Stimulated activated CD4-positive, alpha-beta T cell treated with anti-CD3 and anti-CD28 coated beads, Interleukin-2, amount 100 ng/mL, for 4 hours (primary cell): ENCODE measurements around the gene YBX2.
"Not testable (repeated sequence)": the region's sequence is repeated elsewhere in the genome, so short reads cannot be mapped to it uniquely, and the experiment has no call there.

Experiments
- DNase-seq: peaks from one replicate; pipeline ENCODE4 v3.0.0-alpha.2; 2020; ENCODE audit warnings: low read depth

The YBX2 gene

DNA sequence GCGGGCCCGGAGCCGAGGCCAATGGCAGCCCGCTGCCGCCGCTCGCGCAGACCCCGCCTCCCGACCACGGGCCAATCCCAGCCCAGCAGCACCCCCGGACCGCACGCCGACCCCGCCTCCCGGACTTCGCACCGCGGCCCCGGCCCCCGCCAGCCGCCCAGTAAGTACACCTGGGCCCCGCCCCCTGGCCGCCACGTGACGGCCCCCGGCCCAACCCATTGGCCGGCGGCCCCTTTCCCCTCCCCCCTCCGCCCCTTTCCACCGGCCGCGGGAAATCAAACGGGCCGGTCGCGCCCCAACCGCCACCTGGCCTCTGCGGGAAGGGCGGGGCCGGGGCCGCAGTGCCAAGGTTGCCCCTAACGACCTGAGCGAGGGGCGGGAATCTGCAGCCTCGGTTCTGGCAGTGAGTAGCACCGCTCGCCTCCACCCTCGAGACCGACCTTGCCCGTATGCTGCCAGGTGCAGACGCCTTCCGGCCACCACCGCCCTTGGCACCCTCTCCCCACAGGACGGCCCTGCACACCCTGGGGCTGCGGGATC is at the start of gene YBX2:
YBX2 (minus strand) TSS at position 26 of the 540 bp plus-strand sequence. CDS start 139 bp downstream, outside the sequence.
- peak; percentile 66 for DNase-seq

DNA sequence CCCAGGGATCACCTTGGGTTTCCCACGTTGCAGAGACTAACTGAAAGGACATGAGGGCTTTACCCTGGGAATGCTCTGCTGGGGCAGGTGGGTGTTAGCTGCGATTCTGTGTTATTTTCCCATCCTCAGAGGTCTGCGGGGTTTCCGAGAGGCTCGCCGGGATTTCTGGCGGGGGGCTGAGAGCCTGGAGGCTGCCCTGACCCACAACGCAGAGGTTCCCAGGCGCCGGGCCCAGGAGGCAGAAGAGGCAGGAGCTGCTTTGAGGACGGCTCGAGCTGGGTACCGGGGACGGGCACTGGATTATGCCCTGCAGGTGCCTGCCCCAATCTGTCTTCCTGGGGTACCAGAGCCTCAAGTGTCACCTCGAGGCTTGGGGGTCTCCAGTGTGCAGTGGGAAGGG is 48.8 kb upstream of the YBX2 start:
- DNase-seq, result no peak

DNA sequence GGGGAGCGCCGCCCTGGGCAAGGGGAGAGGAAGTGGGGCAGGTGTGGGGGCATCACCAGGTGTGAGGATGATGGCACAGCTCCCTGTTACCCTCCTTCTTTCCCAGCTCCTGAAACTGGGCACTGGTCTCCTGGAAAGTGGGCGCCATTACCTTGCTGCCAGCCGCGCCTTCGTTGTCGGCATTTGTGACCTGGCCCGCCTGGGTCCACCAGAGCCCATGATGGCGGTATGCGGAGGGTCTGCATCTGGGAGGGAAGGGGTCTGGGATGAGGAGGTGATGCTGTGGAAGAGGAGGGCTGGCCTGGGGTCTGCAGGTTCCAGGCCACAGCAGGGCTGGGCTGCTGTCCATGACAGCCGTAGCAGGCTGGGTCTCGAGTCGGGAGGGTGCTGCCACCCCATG is 47.4 kb upstream of the YBX2 start:
- no peak for DNase-seq

DNA sequence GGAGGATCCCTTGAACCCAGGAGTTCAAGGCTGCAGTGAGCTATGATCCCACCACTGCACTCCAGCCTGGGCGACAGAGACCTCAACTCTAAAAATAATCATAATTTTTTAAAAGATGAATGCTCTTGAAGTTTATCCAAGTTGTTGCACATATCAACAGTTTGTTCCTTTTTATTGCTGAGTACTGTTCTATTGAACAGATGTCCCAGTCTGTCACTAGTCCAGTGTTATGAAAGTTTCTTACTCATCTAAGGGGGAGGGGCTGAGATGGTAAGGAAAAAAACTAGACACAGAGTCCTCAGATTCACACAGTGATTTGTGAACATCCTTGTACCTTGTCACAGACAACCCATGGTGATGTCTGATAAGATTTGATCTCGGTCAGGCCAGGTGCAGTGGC is 45.7 kb upstream of the YBX2 start:
- no peak for DNase-seq

DNA sequence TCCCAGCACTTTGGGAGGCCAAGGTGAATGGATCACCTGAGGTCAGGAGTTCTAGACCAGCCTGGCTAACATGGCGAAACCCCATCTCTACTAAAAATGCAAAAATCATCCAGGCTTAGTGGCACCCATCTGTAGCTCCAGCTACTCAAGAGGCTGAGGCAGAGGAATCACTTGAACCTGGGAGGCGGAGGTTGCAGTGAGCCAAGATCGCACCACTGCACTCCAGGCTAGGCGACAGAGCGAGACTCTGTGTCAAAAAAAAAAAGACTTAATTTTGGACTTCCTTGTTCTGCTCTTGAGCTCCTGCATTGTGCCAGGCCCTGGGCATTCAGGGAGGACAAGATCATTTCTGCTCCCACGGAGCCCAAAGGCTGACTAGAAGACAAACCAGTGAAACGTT is 43.2 kb upstream of the YBX2 start:
- DNase-seq, result not testable (repeated sequence)

DNA sequence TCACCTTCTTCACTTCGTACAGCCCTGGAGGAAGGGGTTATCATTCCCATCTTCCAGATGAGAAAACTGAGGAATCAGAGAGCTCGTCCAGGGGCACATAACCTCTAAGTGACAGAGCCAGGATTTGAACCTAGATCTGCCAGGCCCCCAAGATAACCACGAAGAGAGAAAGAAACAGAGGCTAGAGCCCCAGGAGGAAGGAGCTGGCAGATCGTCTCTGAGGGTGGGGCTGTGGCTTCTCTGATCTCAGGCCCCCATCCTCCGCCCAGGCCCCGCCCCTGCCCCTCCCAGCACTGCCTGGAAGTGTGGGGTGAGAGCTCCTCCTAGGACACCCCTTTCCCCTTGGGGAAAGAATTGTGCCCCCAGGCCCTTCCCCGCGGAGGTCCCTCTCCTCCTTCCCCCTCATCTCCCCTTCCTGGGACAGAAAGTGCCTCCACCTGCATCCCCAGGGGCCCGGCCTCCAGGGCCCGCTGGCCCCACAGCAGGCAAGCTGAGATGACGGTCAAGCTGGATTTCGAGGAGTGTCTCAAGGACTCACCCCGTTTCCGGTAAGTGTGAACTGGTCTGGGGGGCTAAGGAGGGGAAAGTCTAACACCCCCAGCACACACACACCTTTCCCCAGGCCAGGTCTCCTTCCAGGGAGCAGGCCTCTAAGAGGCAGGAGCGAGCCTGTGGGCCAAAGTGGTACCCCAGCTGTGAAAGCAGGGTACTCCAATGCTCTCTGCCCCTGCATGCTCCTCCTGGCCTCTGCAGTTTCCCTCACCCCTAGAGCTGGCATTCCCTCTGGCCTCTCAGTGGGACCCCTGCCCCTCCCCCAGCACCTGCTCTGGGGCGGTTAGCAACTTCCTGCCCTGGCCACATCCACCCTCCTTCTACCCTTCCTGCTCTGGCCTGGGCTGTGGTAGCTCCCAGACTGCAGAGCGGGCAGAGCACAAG is 42.1 kb upstream of the YBX2 start, which contains the start of gene ACAP1:
ACAP1 (plus strand) TSS at position 290 of the 936 bp plus-strand sequence; CDS start at position 496, 206 bp downstream.
- DNase-seq, result peak; percentile 71

DNA sequence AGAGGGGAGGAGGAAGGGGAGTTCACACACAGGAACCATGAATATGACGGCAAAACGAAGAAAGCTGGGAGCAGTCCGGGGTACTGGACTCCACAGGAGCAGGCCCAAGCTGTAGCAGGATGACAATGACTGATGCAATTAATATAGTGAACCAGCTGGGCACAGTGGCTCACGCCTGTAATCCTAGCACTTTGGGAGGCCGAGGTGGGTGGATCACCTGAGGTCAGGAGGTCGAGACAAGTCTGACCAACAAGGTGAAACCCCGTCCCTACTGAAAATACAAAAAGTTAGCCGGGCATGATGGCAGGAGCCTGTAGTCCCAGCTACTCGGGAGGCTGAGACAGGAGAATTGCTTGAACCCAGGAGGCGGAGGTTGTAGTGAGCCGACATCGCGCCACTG is 41.3 kb upstream of the YBX2 start:
- DNase-seq, result not testable (repeated sequence)

DNA sequence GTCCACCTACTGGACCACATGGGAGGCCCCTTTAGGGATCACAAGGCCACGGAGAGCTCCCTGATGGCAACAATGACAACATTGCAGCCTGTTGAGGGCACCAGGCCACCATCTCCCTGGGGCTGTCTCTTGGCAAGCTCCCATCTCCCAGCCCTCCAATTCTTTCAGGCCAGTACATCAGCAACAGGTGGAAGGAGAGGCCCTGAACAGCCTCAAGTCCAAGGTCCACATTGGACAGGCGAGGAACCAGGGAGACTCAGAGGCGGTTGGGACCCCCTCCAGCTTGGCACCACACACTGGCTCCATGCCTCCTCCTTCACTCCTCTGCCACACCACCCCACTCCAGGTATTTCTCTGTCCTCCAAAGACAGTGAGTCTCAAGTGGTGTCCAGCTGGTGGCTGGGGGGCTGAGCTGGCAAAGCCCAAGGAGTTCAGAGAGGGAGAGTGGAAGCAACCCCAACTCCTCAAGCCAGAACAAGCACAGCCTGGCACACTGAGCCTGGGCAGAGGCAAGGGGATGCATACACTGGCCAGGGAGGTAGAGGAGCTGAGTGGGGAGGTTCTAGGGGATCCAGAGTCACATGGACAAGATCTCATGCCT is 40.6 kb upstream of the YBX2 start:
- no peak for DNase-seq

DNA sequence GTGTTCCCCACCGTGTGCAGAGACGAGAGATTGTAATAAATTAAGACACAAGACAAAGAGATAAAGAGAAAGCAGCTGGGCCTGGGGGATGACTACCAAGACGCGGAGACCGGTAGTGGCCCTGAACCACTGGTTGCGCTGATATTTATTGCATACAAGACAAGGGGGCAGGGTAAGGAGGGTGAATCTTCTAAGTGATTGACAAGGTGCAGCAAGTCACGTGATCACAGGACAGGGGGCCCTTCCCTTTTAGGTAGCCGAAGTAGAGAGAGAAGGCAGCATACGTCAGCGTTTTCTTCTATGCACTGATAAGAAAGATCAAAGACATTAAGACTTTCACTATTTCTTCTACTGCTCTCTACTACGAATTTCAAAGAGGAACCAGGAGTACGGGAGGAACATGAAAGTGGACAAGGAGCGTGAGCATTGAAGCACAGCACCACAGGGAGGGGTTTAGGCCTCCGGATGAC is 38.2 kb upstream of the YBX2 start:
- DNase-seq, result not testable (repeated sequence)

DNA sequence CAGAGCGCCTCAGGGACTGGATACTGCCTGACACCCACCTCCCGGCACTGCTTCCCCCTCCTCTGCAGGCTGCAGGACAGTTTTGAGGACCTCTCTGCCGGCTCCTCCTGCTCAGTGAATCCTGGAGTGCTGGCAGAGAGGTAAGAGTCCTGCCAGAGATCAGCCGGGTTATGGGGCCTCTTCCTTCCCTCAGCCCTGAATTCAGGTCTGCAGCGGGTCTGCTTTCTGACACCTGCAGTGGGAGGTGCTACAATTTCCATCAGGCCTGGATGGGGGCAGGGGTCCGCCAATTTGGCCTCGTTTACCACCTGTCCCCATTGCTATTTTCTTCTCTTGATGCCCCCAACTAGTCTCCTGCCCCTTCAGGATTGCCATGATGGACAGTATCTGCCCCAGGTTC is 37.7 kb upstream of the YBX2 start:
- DNase-seq, result no peak

DNA sequence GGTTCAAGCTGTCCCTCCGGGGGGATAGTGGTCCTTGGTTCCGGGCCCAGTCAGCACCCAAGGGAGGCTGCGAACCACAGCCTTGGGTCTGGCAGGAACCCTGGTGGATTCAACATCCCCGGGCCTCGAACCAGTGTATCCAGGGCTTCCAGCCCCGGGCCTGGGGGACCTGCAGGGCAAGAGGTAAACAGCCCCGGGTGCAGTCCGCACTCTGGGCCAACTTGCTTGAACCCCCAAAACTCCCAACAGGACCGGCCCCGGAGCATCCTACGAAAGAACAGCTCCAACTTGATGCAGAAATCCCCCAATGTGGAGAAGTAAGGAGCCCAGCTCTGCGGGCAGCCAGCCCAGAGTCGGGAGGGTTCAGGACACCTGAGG is 36.2 kb upstream of the YBX2 start:
- DNase-seq, result no peak

DNA sequence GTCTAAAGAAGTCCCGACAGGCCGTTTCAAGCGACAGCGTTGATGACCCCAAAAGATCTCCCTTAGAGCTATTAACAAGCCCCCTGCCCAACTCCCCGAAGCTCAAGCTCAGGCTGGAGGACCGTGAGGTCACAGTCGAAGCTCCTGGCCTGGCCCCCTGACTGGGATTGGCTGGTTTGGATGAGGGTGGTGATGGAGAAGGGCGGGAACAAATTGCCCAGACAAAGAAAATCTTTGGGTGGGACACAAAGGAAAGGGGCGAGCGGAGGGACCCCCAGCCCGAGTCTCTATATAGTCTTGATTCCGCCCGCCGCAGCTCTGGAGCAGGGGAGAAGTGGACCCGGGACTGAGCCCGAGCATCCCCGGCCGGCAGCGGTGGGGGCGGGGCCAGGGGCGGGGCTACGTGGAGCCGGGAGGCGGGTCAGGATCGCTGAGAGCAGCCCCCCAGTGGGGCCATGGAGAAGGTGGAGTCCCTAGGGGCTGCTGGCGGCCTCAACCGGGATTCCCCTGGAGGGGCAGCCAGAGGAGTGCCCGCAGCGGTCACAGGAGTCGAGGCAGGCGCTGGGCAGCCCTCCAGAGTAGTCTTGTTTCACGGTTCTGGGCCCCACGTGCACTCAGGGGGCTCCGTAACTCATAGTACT is 35.7 kb upstream of the YBX2 start:
- DNase-seq, result peak; percentile 57

DNA sequence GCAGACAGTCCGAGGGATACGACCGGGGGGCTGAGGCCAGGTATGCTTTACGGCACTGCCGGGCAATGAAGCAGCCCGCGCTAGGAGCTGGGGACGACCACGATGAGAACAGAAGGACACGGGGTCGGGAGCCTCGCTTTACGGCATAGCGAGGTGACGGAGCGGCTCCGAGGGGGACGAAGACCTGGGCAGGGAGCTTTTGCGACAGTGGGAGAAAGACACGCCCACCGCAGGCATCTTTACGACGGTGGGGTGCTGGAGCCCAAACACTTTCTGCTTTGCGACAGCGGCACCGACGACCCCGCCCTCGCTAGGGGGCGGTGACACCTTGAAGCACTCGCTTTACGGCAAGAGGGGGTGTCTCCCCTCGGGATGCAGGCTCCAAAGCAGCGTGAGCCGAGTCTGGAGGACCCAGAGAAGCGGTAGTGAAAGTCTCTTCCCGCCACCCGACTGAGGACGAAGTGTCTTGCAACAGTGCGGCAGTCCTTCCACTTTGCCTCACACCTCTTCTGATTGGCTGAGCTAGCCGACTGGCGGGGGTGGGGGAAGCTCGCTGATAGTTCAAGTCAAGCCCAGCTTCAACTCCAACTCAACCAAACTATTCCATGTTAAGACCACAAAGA is 35.0 kb upstream of the YBX2 start:
- peak; percentile 93 for DNase-seq

DNA sequence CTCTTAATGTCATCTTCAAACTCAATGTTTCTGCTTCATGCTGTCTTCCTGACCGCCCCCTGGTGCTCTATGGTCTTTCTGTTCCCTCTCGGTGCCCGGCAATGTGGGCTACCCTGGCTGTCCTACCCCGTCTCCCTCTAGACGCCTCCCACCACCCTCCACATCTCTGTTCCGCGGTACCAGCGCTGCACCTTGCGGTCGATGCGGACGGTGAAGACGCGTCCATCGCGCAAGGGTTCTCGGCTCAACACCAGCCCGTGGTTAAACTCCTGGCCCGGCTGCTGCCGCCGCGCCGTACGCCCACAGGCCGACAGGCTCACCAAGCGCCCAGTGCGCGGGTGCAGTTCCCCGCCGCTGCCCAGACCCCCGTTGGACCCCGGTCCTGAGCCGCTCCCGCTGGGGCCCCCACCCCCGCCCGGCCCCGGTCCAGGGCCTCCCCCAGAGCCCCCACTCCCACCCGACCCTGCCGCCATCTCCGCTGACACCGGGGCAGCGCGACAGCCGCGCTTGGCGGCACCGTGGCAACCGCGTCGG is 34.5 kb upstream of the YBX2 start, which contains the start of gene NEURL4:
NEURL4 (minus strand) TSS at position 496 of the 534 bp plus-strand sequence; CDS start at position 473, 23 bp downstream.
- DNase-seq, result no peak

DNA sequence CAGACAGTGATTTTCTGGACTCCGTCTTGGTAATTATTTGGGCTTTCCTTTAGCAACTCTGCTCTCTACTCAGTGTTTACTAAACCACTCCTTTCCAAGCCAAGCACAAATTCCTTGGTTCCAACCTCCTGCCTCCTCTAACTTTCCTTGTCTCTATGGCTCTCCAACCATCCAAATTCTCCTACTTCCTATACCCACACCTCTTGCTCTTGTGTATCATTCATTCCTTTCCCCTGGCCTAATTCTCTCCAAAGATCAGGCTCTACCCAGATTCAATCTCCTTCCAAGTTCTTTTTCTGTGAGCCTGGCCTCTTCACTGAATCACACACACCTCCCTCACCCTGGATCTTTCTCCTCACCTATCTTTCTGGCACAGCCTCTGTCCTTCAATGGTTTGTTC is 33.6 kb upstream of the YBX2 start:
- DNase-seq, result no peak

DNA sequence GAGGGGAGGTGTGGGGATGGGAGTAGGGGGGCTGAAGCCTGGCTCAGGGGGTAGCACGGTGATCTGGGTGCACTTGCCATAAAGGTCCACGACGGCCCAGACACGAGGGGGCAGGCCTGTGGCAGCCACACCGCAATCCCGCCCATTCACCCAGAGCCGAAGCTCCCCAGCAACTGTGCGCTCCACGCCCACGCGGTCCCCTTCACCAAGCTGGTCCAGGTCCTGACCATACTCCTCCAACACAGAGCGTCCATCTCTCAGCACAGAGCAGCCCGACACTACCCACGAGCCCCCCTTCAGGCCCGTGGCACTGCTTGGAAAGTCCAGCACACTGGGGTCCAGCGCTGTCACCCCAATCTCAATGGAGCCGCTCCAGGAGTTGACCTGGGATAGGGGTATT is 33.1 kb upstream of the YBX2 start:
- no peak for DNase-seq

DNA sequence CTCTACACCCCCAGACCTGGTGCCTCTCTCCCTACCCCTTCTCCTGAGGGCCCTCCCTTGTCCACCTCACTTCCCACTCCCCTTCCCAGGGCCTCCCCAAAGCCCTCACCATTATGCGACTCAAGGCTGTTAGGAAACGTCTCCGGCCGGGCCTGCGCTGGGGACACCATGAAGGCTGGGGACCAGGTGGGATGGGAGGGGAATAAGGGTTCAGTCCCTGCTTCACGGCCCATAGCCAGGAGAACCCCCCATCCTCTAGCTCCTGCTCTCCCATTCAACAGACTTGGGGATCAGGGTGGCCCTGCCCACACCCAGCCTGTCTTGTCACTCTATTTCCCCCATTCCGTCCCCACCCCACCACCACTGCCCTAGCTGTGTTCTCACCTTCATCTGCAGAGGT is 32.6 kb upstream of the YBX2 start:
- no peak for DNase-seq

DNA sequence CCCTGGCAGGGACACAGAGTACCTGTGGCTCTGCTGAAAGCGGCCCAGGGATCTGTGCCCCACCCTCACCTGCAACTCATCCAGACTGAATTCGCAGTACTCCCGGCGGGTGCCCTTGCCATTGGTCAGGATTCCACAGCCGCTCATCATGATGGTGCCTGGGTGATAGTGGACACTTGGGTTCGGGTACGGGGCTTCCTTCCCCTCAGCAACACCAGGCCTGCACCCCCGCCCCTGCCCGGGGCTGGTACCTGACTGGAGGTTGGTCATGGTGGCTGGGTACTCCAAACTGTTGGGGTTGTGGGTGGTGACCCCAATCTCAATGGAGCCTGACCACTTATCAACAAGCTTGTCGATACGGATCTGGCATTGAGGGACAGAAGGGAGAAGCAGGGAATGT is 31.7 kb upstream of the YBX2 start:
- DNase-seq, result no peak

DNA sequence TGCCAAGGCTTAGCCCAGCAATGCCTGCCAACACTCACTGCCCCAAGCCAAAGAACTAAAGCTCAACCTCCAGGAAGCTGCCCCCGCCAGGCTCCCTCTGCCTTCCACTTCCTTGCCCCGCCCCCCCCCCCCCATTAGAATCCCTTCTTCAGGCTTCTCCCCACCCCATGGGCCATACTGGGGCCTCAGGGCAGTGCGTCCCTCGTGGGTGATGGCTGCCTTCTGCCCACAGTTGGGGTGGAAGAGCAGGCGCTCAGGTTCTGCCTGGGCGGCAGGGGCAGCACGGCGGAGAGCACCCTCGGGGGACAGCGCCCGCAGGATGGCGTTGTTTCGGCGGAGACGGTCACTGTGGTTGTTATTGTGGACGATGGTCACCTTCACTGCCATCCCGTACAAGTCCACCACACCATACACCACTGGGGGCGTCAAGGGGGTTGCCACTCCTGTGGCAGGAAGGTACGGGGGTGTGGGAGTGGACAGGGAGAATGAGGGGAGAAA is 30.6 kb upstream of the YBX2 start:
- DNase-seq, result no peak

DNA sequence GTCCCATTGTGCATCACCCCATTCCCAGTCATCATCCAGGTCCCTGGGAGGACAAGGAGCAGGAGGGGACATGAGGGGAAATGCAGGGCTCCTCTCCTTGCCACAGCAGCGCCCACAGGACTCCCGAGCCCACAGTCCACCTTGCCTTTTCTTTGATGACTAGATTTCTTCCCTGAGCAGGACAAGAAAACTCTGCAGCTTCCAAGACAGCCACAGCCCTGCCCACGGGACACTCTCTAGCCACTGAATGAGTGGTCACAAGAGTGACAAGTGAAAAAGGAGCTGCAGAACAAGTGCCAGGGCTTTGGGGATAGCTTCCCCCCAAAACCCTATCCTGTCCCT is 30.0 kb upstream of the YBX2 start:
- no peak for DNase-seq

DNA sequence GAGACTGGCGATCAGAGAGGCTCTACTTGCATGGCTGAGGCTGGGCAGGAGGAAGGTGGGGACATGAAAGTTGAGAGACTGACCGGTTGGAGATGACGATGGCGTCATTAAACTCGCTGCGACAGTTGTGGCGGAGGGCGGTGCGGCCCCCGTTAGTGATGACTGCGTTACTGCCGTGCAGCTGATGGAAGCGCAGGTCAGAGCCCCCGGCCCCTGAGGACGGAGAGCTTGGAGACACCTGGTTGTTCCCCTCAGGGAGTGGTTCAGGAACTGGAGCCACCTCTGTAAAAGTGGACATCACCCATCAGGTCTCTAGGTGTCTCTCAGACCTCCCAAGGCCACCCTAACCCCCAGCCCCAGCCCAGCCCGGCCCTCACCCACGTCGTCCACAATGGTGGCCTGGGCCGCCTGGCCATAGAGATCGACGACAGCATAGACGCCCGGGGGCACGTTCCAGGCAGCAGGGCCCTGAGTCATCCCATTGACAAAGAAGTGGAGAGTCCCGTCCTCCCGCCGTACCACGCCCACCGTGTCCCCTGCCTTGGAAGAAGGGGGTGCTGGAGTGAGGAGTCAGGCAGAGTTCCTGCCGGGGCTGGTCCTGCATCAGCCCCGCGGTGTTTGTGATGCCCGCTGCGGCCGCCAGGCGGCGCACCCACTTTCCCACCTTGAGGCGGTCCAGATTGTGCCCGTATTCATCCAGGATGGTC is 29.4 kb upstream of the YBX2 start:
- peak; percentile 50 for DNase-seq
